IMR-90 (cell line): ENCODE results near the gene GAS7. TPM values are rescaled to one million over a fixed set of nuclear protein-coding genes. Genes with fewer than 3 reads are reported as not detected.
A peak's percentile ranks its signal among the peaks of the same experiment; 100 is the strongest.

Experiments used
- ATAC-seq: fragments of 200-7000 bp; cut with Tn5 transposase; 2 replicates; pipeline ENCODE4 v1.9.1; 2020; ENCODE audit warnings: low read depth, mild to moderate bottlenecking, moderate library complexity
- BruUV-seq: library from RNA; stranded (reverse); fragments of 400-500 nt; replicated peaks from 2 replicates; lab custom pipeline; 2021; lab: Mats Ljungman, UMichigan
- CTCF ChIA-PET: fragments of 300-600 bp; formaldehyde crosslinking; extraction: SDS; loops from one replicate; lab custom pipeline; 2021; ENCODE audit warnings: antibody characterized with exemption; lab: Yijun Ruan, JAX
- POLR2A ChIA-PET: fragments of 300-600 bp; sonication (Branson Sonifier 250); formaldehyde crosslinking; loops from one replicate; lab custom pipeline; 2022; ENCODE audit warnings: antibody characterized with exemption; ENCODE audit not compliant: unreplicated experiment; lab: Charles Lee
- DNase-seq: peaks from one replicate; pipeline ENCODE4 v3.0.0; 2013
- H2AFZ ChIP-seq: replicated peaks from 2 replicates; pipeline ENCODE3; 2013; ENCODE audit warnings: low read length, mild to moderate bottlenecking; ENCODE audit not compliant: poor library complexity
- H2AK5ac ChIP-seq: 2 replicates; pipeline ENCODE4 v1.6.1; 2013; ENCODE audit warnings: low read depth, low read length, inconsistent platforms
- H2AK9ac ChIP-seq: replicated peaks from 2 replicates; pipeline ENCODE3; 2013; ENCODE audit warnings: mild to moderate bottlenecking, low read depth, low read length, moderate library complexity; ENCODE audit not compliant: poor library complexity
- H2BK120ac ChIP-seq: 2 replicates; pipeline ENCODE4 v1.6.1; 2013; ENCODE audit warnings: low read depth, low read length, inconsistent platforms
- H2BK15ac ChIP-seq: 3 replicates; pipeline ENCODE4 v1.6.1; 2013; ENCODE audit warnings: low read depth, low read length, inconsistent platforms
- H2BK20ac ChIP-seq: 2 replicates; pipeline ENCODE4 v1.6.1; 2013; ENCODE audit warnings: low read depth, mild to moderate bottlenecking, inconsistent platforms, low read length, moderate library complexity
- H2BK5ac ChIP-seq: 2 replicates; pipeline ENCODE4 v1.6.1; 2013; ENCODE audit warnings: mild to moderate bottlenecking, low read depth, low read length, inconsistent platforms; ENCODE audit not compliant: poor library complexity, severe bottlenecking
- H3K14ac ChIP-seq: replicated peaks from 2 replicates; pipeline ENCODE4 v1.6.1; 2013; ENCODE audit warnings: low read depth, low read length, inconsistent platforms
- H3K18ac ChIP-seq: 2 replicates; pipeline ENCODE4 v1.6.1; 2013; ENCODE audit warnings: low read depth, low read length, control low read depth
- H3K23ac ChIP-seq: 2 replicates; pipeline ENCODE4 v1.6.1; 2013; ENCODE audit warnings: low read depth, low read length, inconsistent platforms
- H3K27ac ChIP-seq: 2 replicates; pipeline ENCODE4 v1.5.1; 2013; ENCODE audit warnings: mild to moderate bottlenecking, control low read depth, low read length; ENCODE audit not compliant: insufficient read depth
- H3K27me3 ChIP-seq: 2 replicates; pipeline ENCODE4 v1.6.1; 2013; ENCODE audit warnings: low read length; ENCODE audit not compliant: control insufficient read depth, insufficient read depth
- H3K36me3 ChIP-seq: 2 replicates; pipeline ENCODE4 v1.6.1; 2013; ENCODE audit warnings: low read length, mixed read lengths; ENCODE audit not compliant: control insufficient read depth, insufficient read depth
- H3K4ac ChIP-seq: 2 replicates; pipeline ENCODE4 v1.6.1; 2013; ENCODE audit warnings: low read depth, low read length, inconsistent platforms
- H3K4me1 ChIP-seq: 2 replicates; pipeline ENCODE4 v1.6.1; 2013; ENCODE audit warnings: low read length, mixed read lengths; ENCODE audit not compliant: control insufficient read depth, insufficient read depth
- H3K4me2 ChIP-seq: 2 replicates; pipeline ENCODE4 v1.6.1; 2013; ENCODE audit warnings: low read depth, mild to moderate bottlenecking, control low read depth, low read length, moderate library complexity
- H3K4me3 ChIP-seq: 2 replicates; pipeline ENCODE4 v1.5.1; 2013; ENCODE audit warnings: low read depth, mild to moderate bottlenecking, control low read depth, low read length, moderate library complexity; ENCODE audit not compliant: insufficient read depth
- H3K56ac ChIP-seq: 2 replicates; pipeline ENCODE4 v1.6.1; 2013; ENCODE audit warnings: low read length, inconsistent platforms; ENCODE audit not compliant: insufficient read depth; ENCODE audit errors: extremely low read depth
- H3K79me1 ChIP-seq, 2 experiments: 2 replicates each; pipeline ENCODE4 v1.6.1; 2013; ENCODE audit warnings: low read length in 2 of 2, inconsistent platforms in 1 of 2, low read depth in 1 of 2
- H3K9ac ChIP-seq: 2 replicates; pipeline ENCODE4 v1.6.1; 2013; ENCODE audit warnings: low read depth, low read length, control low read depth
- H3K9me1 ChIP-seq: 2 replicates; pipeline ENCODE4 v1.6.1; 2013; ENCODE audit warnings: low read length, inconsistent platforms; ENCODE audit not compliant: insufficient read depth
- H3K9me3 ChIP-seq: 2 replicates; pipeline ENCODE4 v1.6.1; 2013; ENCODE audit warnings: low read length; ENCODE audit not compliant: control insufficient read depth, insufficient read depth
- H4K20me1 ChIP-seq: 2 replicates; pipeline ENCODE4 v1.6.1; 2013; ENCODE audit warnings: low read length, inconsistent platforms; ENCODE audit not compliant: insufficient read depth
- H4K5ac ChIP-seq: 2 replicates; pipeline ENCODE4 v1.6.1; 2013; ENCODE audit warnings: mild to moderate bottlenecking, low read depth, low read length, control low read depth
- H4K8ac ChIP-seq, 2 experiments: 2 replicates each; pipeline ENCODE4 v1.6.1; 2013; ENCODE audit warnings: low read depth in 2 of 2, low read length in 2 of 2, control low read depth in 1 of 2, inconsistent platforms in 1 of 2
- H4K91ac ChIP-seq: 2 replicates; pipeline ENCODE4 v1.6.1; 2013; ENCODE audit warnings: low read depth, low read length, inconsistent platforms; ENCODE audit not compliant: insufficient read depth
- BHLHE40 ChIP-seq: fragments of 150-350 bp; IDR thresholded peaks from 2 replicates; pipeline ENCODE4 v1.6.1; 2016; ENCODE audit warnings: mild to moderate bottlenecking, low read depth, low read length
- CEBPB ChIP-seq: IDR thresholded peaks from 2 replicates; pipeline ENCODE4 v1.6.1; 2012; ENCODE audit warnings: low read depth, low read length, improper control_type of control experiment
- CHD1 ChIP-seq: IDR thresholded peaks from 2 replicates; pipeline ENCODE4 v1.6.1; 2012; ENCODE audit warnings: low read depth, low read length, improper control_type of control experiment
- CTCF ChIP-seq: conservative IDR thresholded peaks from 2 replicates; pipeline ENCODE4 v1.5.1; 2012; ENCODE audit warnings: mild to moderate bottlenecking, low read depth, low read length, improper control_type of control experiment
- ELK1 ChIP-seq: fragments of 150-350 bp; IDR thresholded peaks from 2 replicates; pipeline ENCODE4 v1.6.1; 2016; ENCODE audit warnings: low read depth, mild to moderate bottlenecking, low read length, moderate library complexity, borderline replicate concordance
- FOS ChIP-seq: fragments of 150-350 bp; IDR thresholded peaks from 2 replicates; pipeline ENCODE4 v1.6.1; 2016; ENCODE audit warnings: low read depth, low read length
- MAFK ChIP-seq: IDR thresholded peaks from 2 replicates; pipeline ENCODE4 v1.6.1; 2012; ENCODE audit warnings: low read depth, low read length, improper control_type of control experiment
- MAZ ChIP-seq: IDR thresholded peaks from 2 replicates; pipeline ENCODE4 v1.6.1; 2012; ENCODE audit warnings: low read depth, mild to moderate bottlenecking, low read length, improper control_type of control experiment, moderate library complexity, borderline replicate concordance
- MXI1 ChIP-seq: IDR thresholded peaks from 2 replicates; pipeline ENCODE4 v1.6.1; 2012; ENCODE audit warnings: low read depth, mild to moderate bottlenecking, low read length, moderate library complexity, borderline replicate concordance
- NFE2L2 ChIP-seq: fragments of 150-350 bp; IDR thresholded peaks from 2 replicates; pipeline ENCODE4 v1.6.1; 2016; ENCODE audit warnings: low read depth, mild to moderate bottlenecking, low read length
- POLR2A ChIP-seq: IDR thresholded peaks from 2 replicates; pipeline ENCODE4 v1.6.1; 2012; ENCODE audit warnings: mild to moderate bottlenecking, low read depth, low read length
- RAD21 ChIP-seq: IDR thresholded peaks from 2 replicates; pipeline ENCODE4 v1.6.1; 2012; ENCODE audit warnings: low read length, improper control_type of control experiment
- RCOR1 ChIP-seq: IDR thresholded peaks from 2 replicates; pipeline ENCODE4 v1.6.1; 2012; ENCODE audit warnings: mild to moderate bottlenecking, low read length, improper control_type of control experiment; ENCODE audit not compliant: insufficient replicate concordance
- RFX5 ChIP-seq: IDR thresholded peaks from 2 replicates; pipeline ENCODE4 v1.8.0; 2012; ENCODE audit warnings: low read depth, mild to moderate bottlenecking, low read length, moderate library complexity
- SMC3 ChIP-seq: fragments of 150-350 bp; IDR thresholded peaks from 2 replicates; pipeline ENCODE4 v1.6.1; 2016; ENCODE audit warnings: low read depth, mild to moderate bottlenecking, antibody characterized with exemption, low read length, moderate library complexity
- USF2 ChIP-seq: fragments of 150-350 bp; IDR thresholded peaks from 2 replicates; pipeline ENCODE4 v1.6.1; 2017; ENCODE audit warnings: mild to moderate bottlenecking, antibody characterized with exemption, low read length, low read depth
- WGBS, 2 experiments: methylation state at CpG; one replicate each; pipeline versions ENCODE4 v1.1.5 to v1.1.7; 2013; ENCODE audit warnings: missing lambda C conversion rate in 2 of 2; ENCODE audit not compliant: insufficient read length in 1 of 2; ENCODE audit errors: extremely low coverage in 2 of 2; 5-methylcytosine and 5-hydroxymethylcytosine counted together
- dilution Hi-C: fragments of 300-500 bp; cut with HindIII; formaldehyde crosslinking; loops from one replicate; pipeline ENCODE4 v1.14.3; 2018; ENCODE audit warnings: low sequenced_read_pairs; ENCODE audit not compliant: unreplicated experiment
- in situ Hi-C: fragments of 300-500 bp; cut with MboI; formaldehyde crosslinking; loops from 3 replicates; pipeline ENCODE4 v1.14.3; 2019; ENCODE audit warnings: low sequenced_read_pairs, inconsistent platforms, mixed read lengths
- intact Hi-C: fragments of 100-400 bp; cut with micrococcal nuclease; formaldehyde crosslinking; loops from 2 replicates; pipeline ENCODE4 v1.10.0; 2022
- polyA plus RNA-seq, 3 experiments: library from polyadenylated mRNA; depleted of rRNA; stranded (reverse); fragments of >200 nt; gene quantifications; 2 replicates each; pipeline ENCODE4 v1.2.3, GENCODE V29; 2012; ENCODE audit warnings: low replicate concordance in 1 of 3
- total RNA-seq: library from RNA; depleted of rRNA; stranded (reverse); fragments of >200 nt; gene quantifications from 2 replicates; pipeline ENCODE4 v1.2.3, GENCODE V29; 2012

The GAS7 gene
- total and polyA plus RNA-seq, 2 of the 4 experiments (the other 2 are of a cell fraction) = 4.6 to 5.0 TPM

- no TSS peak for BruUV-seq
- Histone ChIP-seq H3K14ac (no peak overlapping the region), H2AK5ac (no peak overlapping the region), H2BK120ac (no peak overlapping the region), H2AK9ac (no peak overlapping the region), H2BK20ac (no peak overlapping the region), H2AFZ (no peak overlapping the region), H3K27me3 (no peaks in the 10 kb centered on the region; the same call in 1 of the 2 replicates), H4K5ac (no peak overlapping the region), H3K4me1 (no peaks in the 10 kb centered on the region), H3K9me3 (no peaks in the 10 kb centered on the region), H3K4me3 (no peak overlapping the region), H3K36me3 (no peaks in the 10 kb centered on the region), H3K27ac (no peak overlapping the region), H3K18ac (no peak overlapping the region), H3K4me2 (no peak overlapping the region), H3K9me1 (no peaks in the 10 kb centered on the region), H3K4ac (no peak overlapping the region), H3K9ac (no peak overlapping the region), H4K20me1 (no peaks in the 10 kb centered on the region), H3K79me1 (no peaks in the 10 kb centered on the region), H2BK15ac (no peak overlapping the region), H4K8ac (no peak overlapping the region), H3K23ac (no peak overlapping the region), H4K91ac (no peak overlapping the region), H2BK5ac (no peak overlapping the region), H3K56ac (no peak overlapping the region)
- in situ Hi-C loops (no loop called here), dilution Hi-C loops (no loop called here), intact Hi-C loops (no loop called here)
- no CpG with 5 or more reads among the region's 3 CpGs for WGBS, 2 experiments
- ChIA-PET CTCF (no interaction called here), POLR2A (no interaction called here)
- DNase-seq = peak; percentile 42
- no peak; the same call in 1 of the 2 replicates for ATAC-seq
- TF ChIP-seq MAZ (no peak), MAFK (no peak), FOS (no peak), CEBPB (no peak), NFE2L2 (no peak), POLR2A (no peak), RFX5 (no peak), ELK1 (no peak), RAD21 (no peak), USF2 (no peak), MXI1 (no peak), BHLHE40 (no peak), RCOR1 (no peak), CTCF (no peak), CHD1 (no peak), SMC3 (no peak)
Measured at GRCh38 chr17:9893411-9894012, 304.9 kb downstream of the GAS7 start.
